ENCODE measurements around the gene EBF4.
"Not testable (repeated sequence)": the region's sequence is repeated elsewhere in the genome, so short reads cannot be mapped to it uniquely, and the experiment has no call there.

The EBF4 gene

GRCh38 chr20:2800521-2801285, 108.1 kb downstream of the EBF4 start, which contains the start of gene CPXM1:
Gene CPXM1, minus strand, starts transcription at chr20:2800627. Its CDS starts 55 bp downstream, at chr20:2800572.
- DNase-seq (ENCODE audit: low read depth, low spot score) = peak; percentile 27
- H3K4me3 ChIP-seq (ENCODE audit: low read length) = peak within 1 kb of the TSS; percentile 64

DNA sequence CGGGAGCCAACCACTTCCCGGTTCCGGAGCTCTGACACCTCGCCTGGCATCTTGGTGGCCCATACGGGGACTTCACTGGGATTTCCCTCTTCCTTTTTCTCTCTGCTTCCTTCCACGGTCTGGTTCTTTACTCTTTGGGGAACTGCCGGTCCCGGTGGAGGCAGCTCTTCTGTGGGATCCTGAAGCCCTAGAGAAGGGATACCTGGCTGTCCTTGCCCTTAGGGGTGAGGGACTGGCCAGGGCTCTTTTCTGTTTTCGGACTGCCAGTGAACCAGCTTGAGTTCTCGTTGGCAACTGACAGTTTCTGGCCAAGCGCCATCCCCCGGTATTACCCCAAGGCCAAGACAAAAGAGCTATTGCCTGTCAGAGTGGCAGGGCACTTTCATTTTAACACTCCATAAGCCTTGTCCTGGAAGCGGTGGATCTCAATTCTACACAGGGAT, 108.7 kb downstream of the EBF4 start:
- DNase-seq (ENCODE audit: low read depth, low spot score) = no peak
- no peak overlapping the region; the same call in 1 of the 2 replicates for H3K4me3 ChIP-seq (ENCODE audit: low read length)

DNA sequence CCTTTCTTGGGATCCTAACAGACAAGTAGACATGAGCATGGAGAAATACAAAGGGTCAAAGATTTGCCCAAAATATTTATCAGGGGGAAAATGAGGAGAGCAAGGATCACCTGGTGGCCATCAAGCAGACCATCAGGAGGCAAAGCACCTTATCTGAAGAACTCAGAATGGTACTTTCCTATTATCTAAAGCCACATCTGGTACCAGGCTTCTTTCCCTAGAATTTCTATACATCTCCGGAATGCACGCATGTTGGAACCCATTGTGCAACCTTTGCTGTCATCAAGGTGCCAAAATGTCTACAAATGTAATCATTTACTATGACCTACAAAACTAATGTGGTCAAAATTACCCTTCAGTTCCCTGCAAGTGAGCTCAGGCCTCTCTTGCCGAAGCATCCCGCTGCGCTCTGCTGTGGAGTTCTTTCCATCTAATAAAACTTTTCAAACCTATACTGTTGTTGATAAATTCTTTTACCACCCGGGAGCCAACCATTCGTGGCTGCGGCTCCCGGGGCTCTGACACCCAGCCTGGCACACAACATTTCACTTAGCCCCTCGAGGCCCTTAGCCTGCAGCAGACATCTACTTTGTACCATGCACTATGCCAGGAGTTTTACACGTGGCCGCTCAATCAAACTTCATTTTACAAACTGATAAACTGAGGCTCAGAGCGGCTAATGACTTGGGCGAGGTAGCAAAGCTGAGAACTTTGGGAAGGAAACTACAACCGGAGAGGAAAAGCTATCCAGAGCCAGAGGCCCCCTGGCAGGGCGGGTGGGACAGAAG, 111.7 kb downstream of the EBF4 start:
- no peak for DNase-seq (ENCODE audit: low read depth, low spot score)
- H3K4me3 ChIP-seq (ENCODE audit: low read length) = no peak overlapping the region

GRCh38 chr20:2804852-2805688, 112.5 kb downstream of the EBF4 start:
- no peak for DNase-seq (ENCODE audit: low read depth, low spot score)
- no peak overlapping the region for H3K4me3 ChIP-seq (ENCODE audit: low read length)

DNA sequence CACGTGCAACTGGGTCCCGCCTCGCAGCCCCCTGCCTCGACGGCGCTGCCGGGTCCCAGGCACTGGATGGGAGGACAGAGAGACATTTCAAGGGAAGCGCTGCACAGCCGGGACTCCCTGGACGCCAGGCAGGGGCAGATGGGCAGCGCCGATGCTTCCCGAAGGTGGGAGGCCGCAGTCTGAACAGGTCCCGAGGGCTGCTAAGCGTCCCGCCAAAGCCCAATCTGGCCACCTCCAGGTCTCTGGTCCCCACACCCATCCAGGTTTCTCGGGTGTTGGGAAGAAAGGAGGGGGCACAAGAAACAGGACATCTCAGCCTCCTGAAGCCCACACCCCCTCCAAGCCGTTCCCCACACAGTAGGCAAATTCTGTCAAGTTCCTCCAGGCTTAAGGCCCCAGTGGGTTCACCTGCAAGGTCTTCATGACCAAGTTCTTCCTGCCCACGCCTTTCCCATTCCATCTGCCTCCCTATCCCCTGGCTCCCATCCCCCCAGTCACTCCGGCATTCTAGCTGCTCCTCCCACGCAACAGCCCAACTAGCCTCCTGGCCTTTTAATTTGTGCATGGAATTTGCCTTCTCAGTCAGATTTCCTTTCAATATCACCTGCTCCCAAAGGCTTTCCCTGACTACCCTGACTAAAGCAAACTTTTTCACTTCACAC, 113.2 kb downstream of the EBF4 start:
- no peak for DNase-seq (ENCODE audit: low read depth, low spot score)
- no peak overlapping the region for H3K4me3 ChIP-seq (ENCODE audit: low read length)

DNA sequence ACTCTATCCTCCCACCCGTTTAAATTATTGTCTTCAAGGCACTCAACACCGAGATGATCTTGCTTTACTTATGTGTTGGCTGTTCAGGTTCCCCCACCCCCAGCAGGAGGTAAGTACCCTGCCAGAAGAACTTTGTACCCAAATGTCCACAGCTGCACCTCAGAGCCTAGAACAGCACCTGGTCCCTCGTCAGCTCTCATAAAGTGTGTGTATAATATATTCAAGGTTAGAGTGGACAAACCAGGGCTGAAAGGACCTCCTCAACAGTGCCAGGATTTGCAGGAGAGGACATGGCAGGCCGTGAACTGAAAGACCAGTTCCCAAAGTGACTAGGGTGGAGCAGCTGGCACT, 113.7 kb downstream of the EBF4 start:
- no peak overlapping the region for H3K4me3 ChIP-seq (ENCODE audit: low read length)
- DNase-seq (ENCODE audit: low read depth, low spot score) = no peak

DNA sequence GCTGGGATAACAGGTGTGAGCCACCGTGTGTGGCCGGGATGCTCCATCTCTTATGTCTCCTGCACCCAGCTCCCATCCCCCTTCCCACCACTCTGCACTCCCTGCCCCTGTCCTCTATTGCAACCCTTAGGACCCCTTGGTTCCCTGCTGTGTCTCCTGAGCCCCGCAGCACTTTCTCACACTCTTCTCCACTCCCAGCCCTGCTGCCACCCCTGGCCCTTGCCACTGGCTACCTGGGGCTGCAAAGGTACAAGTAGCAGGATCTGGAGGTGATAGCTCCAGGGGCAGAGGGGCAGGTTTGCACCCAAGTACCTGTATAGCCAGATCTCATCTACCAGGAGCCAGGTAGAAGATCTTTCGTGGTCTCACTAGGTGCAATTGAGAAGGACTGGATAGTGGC, 114.4 kb downstream of the EBF4 start:
- DNase-seq (ENCODE audit: low read depth, low spot score) = no peak
- H3K4me3 ChIP-seq (ENCODE audit: low read length) = no peak overlapping the region

- DNase-seq (ENCODE audit: low read depth, low spot score); H3K4me3 ChIP-seq (ENCODE audit: low read length): not testable (repeated sequence)
Observed at GRCh38 chr20:2807929-2808328, 115.3 kb downstream of the EBF4 start.

- DNase-seq (ENCODE audit: low read depth, low spot score) = no peak
- no peak overlapping the region for H3K4me3 ChIP-seq (ENCODE audit: low read length)
Observed at GRCh38 chr20:2809690-2810089, 117.1 kb downstream of the EBF4 start.

Measured in Jurkat, Clone E6-1 (cell line).